RWPE1 (cell line): Measurements from ENCODE around the gene PPP2R2B.

ENCODE experiments used
- CTCF ChIA-PET: fragments of 350-600 bp; sonication (Branson Sonifier 250); formaldehyde crosslinking; extraction: SDS; loops from one replicate; lab custom pipeline; 2021; lab: Yijun Ruan, JAX
- POLR2A ChIA-PET: fragments of 400-600 bp; formaldehyde crosslinking; extraction: SDS; loops from one replicate; lab custom pipeline; 2020; ENCODE audit warnings: antibody characterized with exemption; ENCODE audit not compliant: low non-redundant PET; lab: Yijun Ruan, JAX
- DNase-seq: peaks from one replicate; pipeline ENCODE4 v3.0.0; 2012; ENCODE audit warnings: low spot score
- H3K27ac ChIP-seq: fragments of 450-650 bp; 2 replicates; pipeline ENCODE4 v1.5.1; 2017
- TF ChIP-seq, protein P1 (sequence below): fragments of 450-650 bp; conservative IDR thresholded peaks from 2 replicates; pipeline ENCODE4 v1.5.1; 2017; ENCODE audit warnings: low read depth, mild to moderate bottlenecking

PPP2R2B gene

DNA sequence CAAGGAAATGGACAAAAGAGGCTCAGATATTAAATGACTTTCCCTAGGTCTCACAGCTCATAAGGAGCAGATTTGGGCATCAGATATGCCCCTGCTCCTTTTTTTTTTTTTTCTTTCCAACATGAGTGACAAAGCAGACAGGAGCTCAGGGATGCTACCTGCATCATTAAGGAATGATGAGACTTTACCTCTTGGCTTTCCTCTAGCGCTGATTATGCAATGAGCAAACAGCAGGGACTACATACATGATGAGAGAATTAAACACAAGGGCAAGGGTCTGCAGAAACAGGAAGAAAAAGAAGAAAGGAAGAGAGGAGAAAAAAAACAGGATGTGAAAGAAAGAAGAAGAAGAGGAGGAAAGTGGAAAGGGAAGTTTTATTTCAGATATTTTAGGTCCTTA, 179.9 kb downstream of the PPP2R2B start:
- no peak overlapping the region for H3K27ac ChIP-seq
- ChIA-PET POLR2A (no interaction called here), CTCF (no interaction called here)
- no peak for DNase-seq
- TF ChIP-seq, protein P1, sequence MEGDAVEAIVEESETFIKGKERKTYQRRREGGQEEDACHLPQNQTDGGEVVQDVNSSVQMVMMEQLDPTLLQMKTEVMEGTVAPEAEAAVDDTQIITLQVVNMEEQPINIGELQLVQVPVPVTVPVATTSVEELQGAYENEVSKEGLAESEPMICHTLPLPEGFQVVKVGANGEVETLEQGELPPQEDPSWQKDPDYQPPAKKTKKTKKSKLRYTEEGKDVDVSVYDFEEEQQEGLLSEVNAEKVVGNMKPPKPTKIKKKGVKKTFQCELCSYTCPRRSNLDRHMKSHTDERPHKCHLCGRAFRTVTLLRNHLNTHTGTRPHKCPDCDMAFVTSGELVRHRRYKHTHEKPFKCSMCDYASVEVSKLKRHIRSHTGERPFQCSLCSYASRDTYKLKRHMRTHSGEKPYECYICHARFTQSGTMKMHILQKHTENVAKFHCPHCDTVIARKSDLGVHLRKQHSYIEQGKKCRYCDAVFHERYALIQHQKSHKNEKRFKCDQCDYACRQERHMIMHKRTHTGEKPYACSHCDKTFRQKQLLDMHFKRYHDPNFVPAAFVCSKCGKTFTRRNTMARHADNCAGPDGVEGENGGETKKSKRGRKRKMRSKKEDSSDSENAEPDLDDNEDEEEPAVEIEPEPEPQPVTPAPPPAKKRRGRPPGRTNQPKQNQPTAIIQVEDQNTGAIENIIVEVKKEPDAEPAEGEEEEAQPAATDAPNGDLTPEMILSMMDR: no peak

DNA sequence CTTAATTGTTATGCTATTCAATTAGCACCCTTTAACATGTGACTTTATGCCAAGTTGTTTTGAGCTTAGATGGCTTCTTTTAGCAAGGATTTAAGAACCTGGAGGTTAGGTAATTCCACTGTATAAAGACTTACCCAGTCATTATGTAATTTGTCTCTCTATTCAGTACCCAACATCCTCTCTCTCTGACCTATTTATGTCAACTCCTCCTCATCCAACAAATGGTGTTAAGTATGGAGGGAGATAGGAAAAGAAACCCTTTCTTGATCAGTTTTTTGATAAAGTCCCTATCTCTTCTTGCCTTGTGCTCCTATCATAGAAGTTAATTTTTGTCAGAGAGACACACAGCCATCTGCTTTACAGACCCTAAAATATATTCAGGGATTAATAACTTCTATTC, 181.3 kb downstream of the PPP2R2B start:
- no peak overlapping the region for H3K27ac ChIP-seq
- TF ChIP-seq, protein P1: no peak
- POLR2A ChIA-PET: no interaction called here
- CTCF ChIA-PET: no interaction called here
- DNase-seq: no peak

DNA sequence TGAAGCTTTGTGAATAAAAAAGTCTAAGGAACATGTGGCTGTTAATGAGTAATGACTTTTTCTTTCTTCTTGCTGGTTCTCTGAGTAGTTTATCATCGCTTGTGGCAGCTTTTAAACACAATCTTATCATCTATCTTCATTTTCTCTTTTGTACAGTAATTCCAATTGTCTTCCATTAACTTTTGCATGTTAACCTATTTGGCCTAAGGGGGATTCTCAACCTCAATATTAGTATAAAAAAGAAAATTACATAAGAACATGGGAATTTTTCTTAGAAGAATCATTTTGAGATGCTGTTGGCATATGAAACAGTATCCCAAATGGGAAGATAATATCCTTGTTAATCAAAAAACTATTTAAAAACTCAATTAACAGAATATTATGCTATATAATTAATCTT, 182.9 kb downstream of the PPP2R2B start:
- TF ChIP-seq, protein P1: no peak
- ChIA-PET CTCF (no interaction called here), POLR2A (no interaction called here)
- no peak for DNase-seq
- H3K27ac ChIP-seq: no peak overlapping the region

DNA sequence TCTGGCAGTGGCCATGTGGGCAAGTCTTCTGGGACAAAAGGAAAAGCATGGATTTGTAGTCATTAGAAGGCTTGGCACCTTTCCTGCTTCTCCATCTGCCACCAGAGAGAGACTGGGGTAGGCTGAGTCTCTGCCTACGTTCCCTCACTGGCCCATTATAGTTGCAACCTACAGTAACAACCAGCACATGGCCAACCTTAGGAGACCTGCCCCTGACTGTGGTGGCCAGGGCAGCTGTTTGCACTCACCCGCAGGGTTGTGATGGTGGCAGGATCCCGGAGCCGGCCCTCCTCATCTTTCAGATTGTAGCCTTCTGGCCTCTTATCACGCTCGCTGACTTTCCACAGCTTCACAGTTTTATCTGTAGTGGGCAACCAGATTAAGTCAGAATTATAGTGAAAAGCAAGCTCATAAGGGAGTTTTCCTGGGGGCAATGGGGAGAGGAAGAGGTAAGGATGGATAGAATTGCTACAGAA, 187.6 kb downstream of the PPP2R2B start:
- TF ChIP-seq, protein P1: no peak
- CTCF ChIA-PET: no interaction called here

DNA sequence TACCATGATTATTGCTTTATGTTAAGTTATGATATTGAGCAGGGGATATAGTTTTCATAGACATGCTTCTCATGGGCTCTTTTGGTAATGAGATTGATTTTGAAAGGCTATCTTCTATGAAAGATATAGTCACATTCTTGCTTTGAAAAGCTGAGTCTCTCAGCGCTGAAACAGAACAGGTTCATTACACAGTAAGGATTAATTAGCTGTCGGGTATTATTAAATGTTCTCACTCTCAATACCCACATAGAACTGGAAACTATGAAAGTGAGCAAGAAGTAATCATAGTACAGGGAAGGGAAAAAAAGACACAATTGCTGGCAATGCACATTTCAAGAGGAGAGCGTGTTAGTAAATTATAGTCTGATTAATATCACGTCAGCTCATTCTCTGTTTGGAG, 190.9 kb downstream of the PPP2R2B start:
- CTCF ChIA-PET: interaction anchor here (0.6 to 0.7 kb wide), 2 partner anchors 557 to 1195 kb away, joined by 3 read pairs; no protein-coding TSS in a partner anchor
- no peak for DNase-seq
- POLR2A ChIA-PET: no interaction called here
- TF ChIP-seq, protein P1: no peak
- no peak overlapping the region for H3K27ac ChIP-seq

More for the DNA sequence above, 187.6 kb downstream of the PPP2R2B start:
- H3K27ac ChIP-seq: no peak overlapping the region
- POLR2A ChIA-PET: interaction anchor here (1.1 kb wide), 1 partner anchor 15 kb away, joined by 4 read pairs; no protein-coding TSS in a partner anchor
- DNase-seq: no peak

DNA sequence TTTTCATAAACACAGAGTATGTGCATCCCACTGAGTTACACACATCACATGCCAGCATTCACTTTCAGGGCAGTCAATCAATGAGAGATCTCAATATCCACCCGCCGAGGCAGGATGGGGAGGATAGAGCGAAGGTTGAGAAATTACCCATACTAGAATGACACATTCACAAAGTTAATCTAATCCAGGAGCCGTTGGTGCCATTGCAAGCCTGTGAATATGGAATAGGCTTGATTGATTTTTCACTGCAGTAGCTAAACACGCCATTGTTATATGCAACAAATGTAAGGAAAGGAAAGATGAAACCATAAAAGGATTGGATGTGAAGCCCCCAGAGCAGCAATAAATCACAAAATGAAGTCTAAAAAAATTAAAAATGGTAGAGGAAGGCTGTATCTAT, 194.7 kb downstream of the PPP2R2B start:
- ChIA-PET POLR2A (no interaction called here), CTCF (no interaction called here)
- DNase-seq: no peak
- no peak overlapping the region for H3K27ac ChIP-seq
- TF ChIP-seq, protein P1: no peak
